HK-2 (cell line): ENCODE data around the gene SSH2.

Experiments used
- DNase-seq: peaks from one replicate; pipeline ENCODE4 v3.0.0-alpha.2; 2018; ENCODE audit not compliant: unreplicated experiment

Gene SSH2

GRCh38 chr17:29577001-29577370, 353.0 kb downstream of the SSH2 start:
- no peak for DNase-seq

- no peak for DNase-seq
Measured at GRCh38 chr17:29576214-29577000, 353.6 kb downstream of the SSH2 start.
